Measurements from ENCODE around the gene SLC22A6.

DNA sequence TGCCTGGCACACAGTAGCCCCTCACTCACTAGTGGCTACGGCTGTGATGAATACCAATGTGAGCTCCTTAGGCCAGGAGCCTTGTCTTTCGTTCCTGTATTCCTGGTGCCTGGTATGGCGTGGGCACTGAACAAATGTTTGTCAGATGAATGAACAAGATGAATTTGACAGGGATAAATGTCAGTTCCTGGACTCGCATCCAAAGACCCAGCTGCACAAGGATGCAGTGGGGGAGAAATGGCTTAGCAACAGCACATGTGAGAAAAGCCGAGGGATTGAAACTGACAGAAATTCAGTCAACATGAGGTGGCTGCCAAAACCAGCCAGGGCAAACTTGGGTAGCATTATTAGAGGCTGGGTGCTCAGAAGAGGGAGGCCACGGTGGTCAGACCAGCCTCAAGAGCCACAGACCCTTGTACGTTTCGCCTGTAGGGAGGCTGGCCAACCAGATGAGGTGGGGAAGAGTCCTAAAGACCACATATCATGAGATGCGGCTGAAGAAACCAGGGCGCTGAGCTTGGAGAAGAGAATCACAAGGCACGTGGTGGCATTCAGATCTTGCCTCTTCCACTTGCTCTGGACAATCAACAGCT lies 38.6 kb upstream of the SLC22A6 start:
- no peak for TF ChIP-seq POLR2A (IDR thresholded peaks at IDR 0.05; ENCODE audit: low read length)
- TF ChIP-seq GATA1 (IDR thresholded peaks at IDR 0.05; ENCODE audit: low read depth, low read length), result no peak

Measured in erythroblast (primary cell).